ENCODE measurements around the gene SUPT4H1. TPM values are rescaled to one million over a fixed set of nuclear protein-coding genes. Genes with fewer than 3 reads are reported as not detected.

Gene SUPT4H1
- total RNA-seq, 1 experiment from 2014 or later: 109 TPM

DNA sequence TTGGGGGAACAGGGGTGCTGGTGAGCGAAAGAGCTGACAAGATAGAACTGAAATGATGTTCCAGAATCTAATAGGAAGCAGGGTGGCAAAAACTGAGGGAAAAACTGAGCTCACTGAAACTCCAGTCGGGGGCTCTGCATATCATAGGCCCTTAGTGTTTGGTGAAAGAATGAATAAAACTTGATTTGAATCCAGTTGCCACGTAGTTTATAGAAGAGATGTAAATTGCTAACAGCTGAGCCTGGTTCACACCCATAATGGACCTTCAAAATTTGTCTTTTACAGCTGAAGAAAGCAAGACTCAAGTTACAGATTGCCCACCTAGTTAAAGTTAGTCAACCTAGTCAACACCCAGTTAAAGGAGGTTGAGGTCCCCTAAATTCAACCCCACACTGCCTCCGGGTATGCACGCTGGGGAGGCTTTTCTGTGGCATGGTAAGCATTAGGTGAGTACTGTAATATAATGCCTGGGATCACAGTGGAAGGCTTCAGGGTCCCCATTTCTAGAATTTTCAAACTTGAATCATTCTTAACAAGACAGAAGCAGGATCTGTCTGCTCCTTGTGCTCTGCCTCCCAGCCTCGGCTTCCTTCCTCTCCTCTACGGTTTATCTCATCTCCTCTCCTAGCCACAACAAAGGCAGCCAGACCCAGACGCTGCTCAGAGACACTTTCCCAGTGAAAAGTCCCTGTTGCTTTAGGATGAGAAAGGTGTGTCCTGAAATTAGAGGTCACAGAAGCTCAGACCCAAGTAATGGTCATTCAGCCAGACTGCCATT, 26.9 kb upstream of the SUPT4H1 start:
- H3K56ac ChIP-seq (ENCODE audit: insufficient read length, low read depth, low read length): no peak overlapping the region
- no CpG with 5 or more reads among the region's 8 CpGs for WGBS (ENCODE audit: extremely low coverage, insufficient read length, low lambda C conversion rate)
- H2BK120ac ChIP-seq (ENCODE audit: low read depth, low read length, poor library complexity, severe bottlenecking): no peak overlapping the region
- no peaks in the 10 kb centered on the region for H3K79me2 ChIP-seq (ENCODE audit: insufficient read depth, low read length)
- no peak overlapping the region for H2AK5ac ChIP-seq (ENCODE audit: insufficient read length, low read length)
- no peak overlapping the region for H2AFZ ChIP-seq (ENCODE audit: low read length)
- peaks cover 11% of the 10 kb centered on the region; the same call in 1 of the 2 replicates for H3K4me1 ChIP-seq (ENCODE audit: insufficient read depth, low read length)
- H3K9me3 ChIP-seq (ENCODE audit: control insufficient read depth, low read depth, low read length): no peaks in the 10 kb centered on the region
- H3K27me3 ChIP-seq (ENCODE audit: insufficient read depth, low read length): no peaks in the 10 kb centered on the region
- no peak overlapping the region for H3T11ph ChIP-seq (ENCODE audit: low read length)
- H2BK15ac ChIP-seq (ENCODE audit: low read depth, low read length): no peak overlapping the region
- no peak overlapping the region for H3K4ac ChIP-seq (ENCODE audit: low read depth, low read length)
- H4K5ac ChIP-seq (ENCODE audit: insufficient read length, low read depth, low read length): no peak overlapping the region
- no peak for DNase-seq
- H3K79me1 ChIP-seq (ENCODE audit: insufficient read depth, low read depth, low read length, poor library complexity, severe bottlenecking): no peaks in the 10 kb centered on the region
- no peak overlapping the region for H4K91ac ChIP-seq (ENCODE audit: insufficient read length, low read depth, low read length)
- no peak overlapping the region for H4K8ac ChIP-seq (replicated peaks; ENCODE audit: insufficient read length, low read depth, low read length)
- peaks cover 31 to 33% of the 10 kb centered on the region in 2 experiments for H3K4me1 Mint-ChIP-seq
- TF ChIP-seq, protein P1, sequence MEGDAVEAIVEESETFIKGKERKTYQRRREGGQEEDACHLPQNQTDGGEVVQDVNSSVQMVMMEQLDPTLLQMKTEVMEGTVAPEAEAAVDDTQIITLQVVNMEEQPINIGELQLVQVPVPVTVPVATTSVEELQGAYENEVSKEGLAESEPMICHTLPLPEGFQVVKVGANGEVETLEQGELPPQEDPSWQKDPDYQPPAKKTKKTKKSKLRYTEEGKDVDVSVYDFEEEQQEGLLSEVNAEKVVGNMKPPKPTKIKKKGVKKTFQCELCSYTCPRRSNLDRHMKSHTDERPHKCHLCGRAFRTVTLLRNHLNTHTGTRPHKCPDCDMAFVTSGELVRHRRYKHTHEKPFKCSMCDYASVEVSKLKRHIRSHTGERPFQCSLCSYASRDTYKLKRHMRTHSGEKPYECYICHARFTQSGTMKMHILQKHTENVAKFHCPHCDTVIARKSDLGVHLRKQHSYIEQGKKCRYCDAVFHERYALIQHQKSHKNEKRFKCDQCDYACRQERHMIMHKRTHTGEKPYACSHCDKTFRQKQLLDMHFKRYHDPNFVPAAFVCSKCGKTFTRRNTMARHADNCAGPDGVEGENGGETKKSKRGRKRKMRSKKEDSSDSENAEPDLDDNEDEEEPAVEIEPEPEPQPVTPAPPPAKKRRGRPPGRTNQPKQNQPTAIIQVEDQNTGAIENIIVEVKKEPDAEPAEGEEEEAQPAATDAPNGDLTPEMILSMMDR (conservative IDR thresholded peaks at IDR 0.05): no peak
- no peaks in the 10 kb centered on the region for H3K36me3 Mint-ChIP-seq (ENCODE audit: insufficient read depth in 1 of 3, low read depth in 3 of 3)
- H3K27me3 Mint-ChIP-seq (ENCODE audit: low read depth): peaks cover 4% of the 10 kb centered on the region; the same call in 1 of the 2 replicates
- no peak overlapping the region for H3K23ac ChIP-seq (ENCODE audit: insufficient read length, low read depth, low read length)
- H3K27ac ChIP-seq (ENCODE audit: insufficient read length, low read depth, low read length): no peak overlapping the region
- H4K20me1 ChIP-seq (ENCODE audit: control insufficient read depth, insufficient read depth, insufficient read length): no peaks in the 10 kb centered on the region
- no peak overlapping the region; a peak in 1 of 7 replicates for H3K27ac Mint-ChIP-seq
- no peak overlapping the region for H2BK12ac ChIP-seq (ENCODE audit: insufficient read length, low read depth, low read length)
- H3K9me3 Mint-ChIP-seq: no peaks in the 10 kb centered on the region
- H2BK20ac ChIP-seq (ENCODE audit: low read depth, low read length, poor library complexity, severe bottlenecking): no peak overlapping the region
- H3K4me3 Mint-ChIP-seq: no peak overlapping the region
- no peak overlapping the region for H3K4me2 ChIP-seq (ENCODE audit: insufficient read depth, insufficient read length, low read length)
- no peaks in the 10 kb centered on the region for H3K23me2 ChIP-seq (ENCODE audit: insufficient read length, low read depth, low read length, poor library complexity, severe bottlenecking)
- H2BK5ac ChIP-seq (ENCODE audit: insufficient read length, low read length): no peak overlapping the region
- H3K9ac ChIP-seq (ENCODE audit: extremely low read depth, insufficient read length, low read length): no peak overlapping the region
- no peak overlapping the region for H3K18ac ChIP-seq (ENCODE audit: insufficient read length, low read depth, low read length)
- peak overlapping the region; percentile 69; the same call in 1 of the 2 replicates for H3K14ac ChIP-seq (ENCODE audit: insufficient read depth, low read length)

All from H9 (cell line).